Measurements from ENCODE around the gene CAMTA1.

Gene CAMTA1

GRCh38 chr1:7287013-7287412 is 501.8 kb downstream of the CAMTA1 start:
- no peak for DNase-seq (ENCODE audit: low spot score)

GRCh38 chr1:7288992-7289391 is 503.7 kb downstream of the CAMTA1 start:
- no peak for DNase-seq (ENCODE audit: low spot score)

- no peak for DNase-seq (ENCODE audit: low spot score)
These were observed 504.4 kb downstream of the CAMTA1 start for GRCh38 chr1:7289694-7290093.

GRCh38 chr1:7290971-7291970 is 506.0 kb downstream of the CAMTA1 start:
- peak; percentile 39 for DNase-seq (ENCODE audit: low spot score)

- DNase-seq (ENCODE audit: low spot score): no peak
These were observed 506.9 kb downstream of the CAMTA1 start for GRCh38 chr1:7292036-7292681.

GRCh38 chr1:7292714-7293419 is 507.6 kb downstream of the CAMTA1 start:
- no peak for DNase-seq (ENCODE audit: low spot score)

- no peak for DNase-seq (ENCODE audit: low spot score)
These were observed 508.7 kb downstream of the CAMTA1 start for GRCh38 chr1:7293702-7294629.

- no peak for DNase-seq (ENCODE audit: low spot score)
These were observed 509.4 kb downstream of the CAMTA1 start for GRCh38 chr1:7294636-7295035.

- no peak for DNase-seq (ENCODE audit: low spot score)
These were observed 510.7 kb downstream of the CAMTA1 start for GRCh38 chr1:7295946-7296345.

- DNase-seq (ENCODE audit: low spot score): no peak
These were observed 511.7 kb downstream of the CAMTA1 start for GRCh38 chr1:7296968-7297367.

GRCh38 chr1:7298145-7298544 is 512.9 kb downstream of the CAMTA1 start:
- DNase-seq (ENCODE audit: low spot score): no peak

- peak; percentile 35 for DNase-seq (ENCODE audit: low spot score)
These were observed 513.5 kb downstream of the CAMTA1 start for GRCh38 chr1:7298749-7299151.

- DNase-seq (ENCODE audit: low spot score): peak; percentile 90
These were observed 514.1 kb downstream of the CAMTA1 start for GRCh38 chr1:7299329-7299799.

- DNase-seq (ENCODE audit: low spot score): peak; percentile 54
These were observed 514.7 kb downstream of the CAMTA1 start for GRCh38 chr1:7299994-7300393.

- peak; percentile 83 for DNase-seq (ENCODE audit: low spot score)
These were observed 515.8 kb downstream of the CAMTA1 start for GRCh38 chr1:7300893-7301663.

- no peak for DNase-seq (ENCODE audit: low spot score)
These were observed 516.4 kb downstream of the CAMTA1 start for GRCh38 chr1:7301664-7301981.

GRCh38 chr1:7302126-7302525 is 516.9 kb downstream of the CAMTA1 start:
- no peak for DNase-seq (ENCODE audit: low spot score)

- DNase-seq (ENCODE audit: low spot score): no peak
These were observed 517.6 kb downstream of the CAMTA1 start for GRCh38 chr1:7302873-7303272.

- DNase-seq (ENCODE audit: low spot score): no peak
These were observed 518.5 kb downstream of the CAMTA1 start for GRCh38 chr1:7303554-7304317.

- no peak for DNase-seq (ENCODE audit: low spot score)
These were observed 527.9 kb downstream of the CAMTA1 start for GRCh38 chr1:7313081-7313546.
